ENCODE results near the gene PDCD1. TPM values are rescaled to one million over a fixed set of nuclear protein-coding genes. Genes with fewer than 3 reads are reported as not detected.
A peak's percentile ranks its signal among the peaks of the same experiment; 100 is the strongest.

PDCD1 gene
- polyA plus RNA-seq, 1 donor = 0.31 TPM

DNA sequence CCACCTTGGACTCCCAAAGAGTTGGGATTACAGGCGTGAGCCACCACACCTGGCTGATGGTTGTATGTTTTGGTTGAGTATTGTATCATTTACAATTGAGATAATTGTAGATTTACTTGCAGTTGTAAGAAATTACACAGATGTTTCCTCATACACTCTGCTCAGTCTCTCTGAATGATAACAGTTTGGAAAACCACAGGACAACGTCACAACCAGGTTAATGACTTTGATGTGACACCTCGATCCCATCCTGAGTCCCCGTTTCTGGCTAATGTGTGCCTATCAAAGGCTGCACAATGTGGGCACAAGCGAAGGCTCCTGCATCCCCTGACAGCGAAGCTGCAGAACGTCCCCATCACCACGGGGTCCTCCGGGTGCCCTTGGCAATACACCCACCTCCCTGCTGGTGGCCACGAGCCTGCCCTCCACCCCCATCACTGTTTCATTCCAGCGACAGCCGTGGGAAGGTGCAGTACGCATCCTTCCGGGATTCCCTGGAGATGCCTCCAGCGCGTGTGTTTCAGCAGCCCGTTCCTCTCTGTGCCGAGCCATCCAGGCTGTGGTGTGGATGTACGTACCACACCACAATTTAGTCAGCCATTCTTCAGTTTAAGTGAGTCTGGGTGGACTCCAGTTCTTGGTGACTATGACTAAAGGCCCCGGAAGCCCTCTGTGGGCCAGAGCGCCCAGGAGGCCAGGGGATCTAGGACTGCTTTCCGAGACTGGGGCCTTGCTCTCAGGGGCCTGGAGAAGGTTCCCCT lies 4.3 kb upstream of the PDCD1 start:
- H3K9me3 ChIP-seq (ENCODE audit: control insufficient read depth, low read depth, low read length) = peaks cover 25% of the 10 kb centered on the region
- no peak overlapping the region for H3K4me3 ChIP-seq (ENCODE audit: low read length)
- H3K36me3 ChIP-seq (ENCODE audit: control insufficient read depth, insufficient read depth, low read length) = no peaks in the 10 kb centered on the region
- DNase-seq = no peak
- H3K4me1 ChIP-seq (ENCODE audit: control insufficient read depth, insufficient read depth, low read length) = peaks cover 3% of the 10 kb centered on the region
- 100% methylated on average over 2 of the region's 22 CpGs for WGBS (ENCODE audit: insufficient coverage, low lambda C conversion rate)
- peaks cover 63% of the 10 kb centered on the region for H3K27me3 ChIP-seq (ENCODE audit: control insufficient read depth, insufficient read depth, low read length)
- no peak overlapping the region for H3K27ac ChIP-seq (ENCODE audit: low read length)

DNA sequence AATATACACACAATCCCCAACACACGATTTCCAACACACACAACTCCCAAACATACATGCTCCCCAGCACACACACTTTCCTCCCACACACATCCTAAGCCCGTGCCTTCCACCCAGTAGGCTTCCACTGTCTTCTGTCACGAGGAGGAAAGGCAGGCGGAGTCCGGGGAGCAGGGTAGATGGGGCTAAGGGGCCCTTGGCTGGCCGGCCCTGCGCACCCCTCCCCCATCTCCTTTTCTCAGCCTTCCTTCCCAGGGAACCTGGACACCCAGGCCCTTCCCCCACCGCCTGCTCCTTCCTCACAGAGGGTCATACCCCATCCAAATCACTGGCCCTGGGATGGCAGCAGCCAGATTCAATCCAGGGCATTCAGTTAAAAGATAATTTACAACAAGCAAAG lies 3.4 kb upstream of the PDCD1 start:
- peaks cover 3% of the 10 kb centered on the region for H3K4me1 ChIP-seq (ENCODE audit: control insufficient read depth, insufficient read depth, low read length)
- H3K36me3 ChIP-seq (ENCODE audit: control insufficient read depth, insufficient read depth, low read length) = no peaks in the 10 kb centered on the region
- WGBS (ENCODE audit: insufficient coverage, low lambda C conversion rate) = no CpG with 5 or more reads among the region's 8 CpGs
- H3K9me3 ChIP-seq (ENCODE audit: control insufficient read depth, low read depth, low read length) = peaks cover 25% of the 10 kb centered on the region
- no peak overlapping the region for H3K27ac ChIP-seq (ENCODE audit: low read length)
- no peak overlapping the region for H3K4me3 ChIP-seq (ENCODE audit: low read length)
- DNase-seq = no peak
- peaks cover 58% of the 10 kb centered on the region for H3K27me3 ChIP-seq (ENCODE audit: control insufficient read depth, insufficient read depth, low read length)

DNA sequence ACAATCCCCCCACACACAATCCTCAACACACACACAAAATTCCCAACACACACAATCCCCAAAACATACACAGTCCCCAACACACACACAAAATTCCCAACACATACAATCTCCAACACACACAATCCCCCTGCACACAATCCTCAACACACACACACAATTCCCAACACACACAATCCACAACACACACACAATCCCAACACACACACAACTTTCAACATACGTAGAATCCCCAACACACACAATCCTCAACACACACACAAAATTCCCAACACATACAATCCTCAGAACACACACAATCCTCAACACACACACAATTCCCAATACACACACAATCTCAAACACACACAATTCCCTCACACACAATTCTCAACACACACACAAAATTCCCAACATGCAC lies 2.6 kb upstream of the PDCD1 start:
- no peak for DNase-seq
- Histone ChIP-seq H3K27me3 (ENCODE audit: control insufficient read depth, insufficient read depth, low read length) (peaks cover 50% of the 10 kb centered on the region), H3K4me1 (ENCODE audit: control insufficient read depth, insufficient read depth, low read length) (peaks cover 3% of the 10 kb centered on the region), H3K9me3 (ENCODE audit: control insufficient read depth, low read depth, low read length) (peaks cover 25% of the 10 kb centered on the region), H3K36me3 (ENCODE audit: control insufficient read depth, insufficient read depth, low read length) (no peaks in the 10 kb centered on the region), H3K4me3 (ENCODE audit: low read length) (no peak overlapping the region), H3K27ac (ENCODE audit: low read length) (no peak overlapping the region)
- WGBS (ENCODE audit: insufficient coverage, low lambda C conversion rate) = 100% methylated on average over 1 of the region's 1 CpG

DNA sequence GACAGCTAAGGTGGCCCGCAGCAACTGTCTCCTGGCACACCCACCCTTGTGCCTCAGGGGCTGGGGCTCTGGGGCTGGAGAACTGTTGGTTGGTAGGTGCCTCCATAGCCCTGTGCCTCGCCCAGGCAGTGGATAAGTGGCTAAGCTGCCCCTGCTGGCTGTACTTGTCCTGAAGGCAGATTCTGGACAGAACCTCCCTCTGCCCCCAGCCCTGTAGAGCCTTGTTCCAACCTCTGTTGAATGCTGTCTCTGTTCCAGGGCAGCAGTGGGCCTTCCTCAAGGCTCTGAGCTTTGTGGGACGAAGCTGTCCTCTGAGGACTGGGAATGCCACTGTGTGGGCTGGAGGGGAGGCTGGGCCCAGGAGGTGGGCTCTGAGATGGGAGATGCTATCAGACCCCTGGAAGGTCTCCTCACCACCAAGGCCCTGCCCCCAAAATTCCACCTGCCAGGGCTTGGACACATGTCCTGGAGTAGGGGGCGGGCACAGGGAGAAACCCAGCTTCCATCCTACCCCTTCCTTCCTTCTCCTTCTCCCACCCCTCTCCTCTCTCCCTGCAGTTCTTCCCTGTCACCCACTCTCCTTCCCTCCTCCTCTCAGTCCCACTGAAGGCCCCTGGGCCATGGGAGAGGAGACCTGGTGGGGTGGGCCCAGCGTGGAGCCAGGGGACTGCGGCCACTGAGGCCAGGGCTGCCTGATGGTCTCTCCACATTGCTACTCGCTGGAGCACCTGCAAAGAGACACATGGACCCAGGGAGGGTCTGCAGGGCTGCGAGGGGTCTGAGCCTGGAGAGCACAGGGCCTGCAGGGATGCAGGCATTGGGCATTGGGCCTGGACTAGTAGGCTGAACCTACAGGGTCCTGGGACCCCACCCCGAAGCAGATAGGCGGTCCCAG lies 1.7 kb upstream of the PDCD1 start:
- no peak overlapping the region for H3K4me3 ChIP-seq (ENCODE audit: low read length)
- H3K9me3 ChIP-seq (ENCODE audit: control insufficient read depth, low read depth, low read length) = peaks cover 16% of the 10 kb centered on the region
- no CpG with 5 or more reads among the region's 10 CpGs for WGBS (ENCODE audit: insufficient coverage, low lambda C conversion rate)
- peaks cover 3% of the 10 kb centered on the region for H3K4me1 ChIP-seq (ENCODE audit: control insufficient read depth, insufficient read depth, low read length)
- H3K27me3 ChIP-seq (ENCODE audit: control insufficient read depth, insufficient read depth, low read length) = peaks cover 45% of the 10 kb centered on the region
- no peaks in the 10 kb centered on the region for H3K36me3 ChIP-seq (ENCODE audit: control insufficient read depth, insufficient read depth, low read length)
- H3K27ac ChIP-seq (ENCODE audit: low read length) = no peak overlapping the region
- DNase-seq = no peak

DNA sequence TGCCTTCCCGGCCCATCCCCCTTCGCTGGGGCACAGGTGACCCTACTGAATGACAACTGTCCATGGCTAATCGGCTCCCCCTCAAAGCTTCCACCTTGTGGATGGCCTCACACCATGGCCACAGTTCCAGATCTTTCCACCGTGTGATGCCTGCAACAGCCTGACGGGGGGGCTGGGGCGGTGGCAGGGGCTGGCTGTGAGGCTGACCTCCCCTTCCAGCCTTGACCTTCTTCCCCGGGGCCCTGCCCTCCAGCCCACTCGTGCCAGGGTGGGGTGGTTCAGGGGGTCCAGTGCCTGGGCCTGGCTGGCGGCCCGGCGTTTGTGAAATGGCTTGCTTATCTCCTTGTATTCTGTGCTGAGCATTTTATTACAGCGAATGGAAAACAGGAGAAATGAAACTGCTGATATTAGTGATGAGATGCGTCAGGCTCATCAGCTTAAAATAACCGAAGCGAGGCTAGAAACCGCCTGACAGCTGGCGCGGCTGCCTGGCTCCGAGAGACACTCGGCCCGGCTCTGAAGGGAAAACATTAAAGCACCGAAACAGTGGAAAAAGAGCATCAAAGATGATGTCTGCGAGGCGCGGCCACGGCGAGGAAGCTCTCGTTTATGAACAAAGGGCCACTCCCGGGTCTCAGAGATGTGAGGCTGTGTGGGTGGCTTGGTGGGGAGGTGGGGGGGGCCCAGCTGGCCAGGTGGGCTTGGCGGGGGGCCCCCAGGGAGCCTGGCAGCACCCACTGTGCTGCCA lies 916 bp upstream of the PDCD1 start:
- DNase-seq = peak in 1 of 2 donors; percentile 40
- WGBS (ENCODE audit: insufficient coverage, low lambda C conversion rate) = no CpG with 5 or more reads among the region's 30 CpGs
- H3K4me3 ChIP-seq (ENCODE audit: low read length) = no peak overlapping the region
- peaks cover 3% of the 10 kb centered on the region for H3K4me1 ChIP-seq (ENCODE audit: control insufficient read depth, insufficient read depth, low read length)
- H3K36me3 ChIP-seq (ENCODE audit: control insufficient read depth, insufficient read depth, low read length) = no peaks in the 10 kb centered on the region
- no peak overlapping the region for H3K27ac ChIP-seq (ENCODE audit: low read length)
- peaks cover 42% of the 10 kb centered on the region for H3K27me3 ChIP-seq (ENCODE audit: control insufficient read depth, insufficient read depth, low read length)
- peaks cover 8% of the 10 kb centered on the region for H3K9me3 ChIP-seq (ENCODE audit: control insufficient read depth, low read depth, low read length)

DNA sequence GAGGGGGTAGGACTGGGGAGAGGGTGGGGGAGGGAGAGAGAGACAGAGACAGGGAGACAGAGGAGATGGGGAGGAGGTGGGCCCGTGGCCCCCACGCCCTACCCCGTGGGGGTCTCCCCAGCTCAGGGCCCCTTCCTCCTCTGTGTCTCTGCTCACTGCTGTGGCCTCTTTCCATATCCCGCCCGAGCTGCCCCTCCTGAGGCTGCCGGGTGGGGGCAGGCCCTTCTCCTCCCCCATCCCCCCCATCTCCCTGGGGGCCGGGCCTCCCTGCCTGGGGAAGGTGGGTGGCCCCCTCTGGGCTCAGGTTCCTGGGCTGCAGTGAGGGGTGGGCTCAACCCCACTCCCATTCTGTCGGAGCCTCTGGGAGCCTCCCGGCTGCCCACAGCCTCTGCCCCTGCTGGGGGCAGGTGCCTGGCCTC lies 332 bp upstream of the PDCD1 start:
- H3K4me1 ChIP-seq (ENCODE audit: control insufficient read depth, insufficient read depth, low read length) = peaks cover 3% of the 10 kb centered on the region
- H3K27ac ChIP-seq (ENCODE audit: low read length) = no peak overlapping the region
- WGBS (ENCODE audit: insufficient coverage, low lambda C conversion rate) = no CpG with 5 or more reads among the region's 9 CpGs
- peaks cover 3% of the 10 kb centered on the region for H3K9me3 ChIP-seq (ENCODE audit: control insufficient read depth, low read depth, low read length)
- peaks cover 40% of the 10 kb centered on the region for H3K27me3 ChIP-seq (ENCODE audit: control insufficient read depth, insufficient read depth, low read length)
- DNase-seq = no peak
- H3K36me3 ChIP-seq (ENCODE audit: control insufficient read depth, insufficient read depth, low read length) = no peaks in the 10 kb centered on the region
- H3K4me3 ChIP-seq (ENCODE audit: low read length) = no peak overlapping the region

DNA sequence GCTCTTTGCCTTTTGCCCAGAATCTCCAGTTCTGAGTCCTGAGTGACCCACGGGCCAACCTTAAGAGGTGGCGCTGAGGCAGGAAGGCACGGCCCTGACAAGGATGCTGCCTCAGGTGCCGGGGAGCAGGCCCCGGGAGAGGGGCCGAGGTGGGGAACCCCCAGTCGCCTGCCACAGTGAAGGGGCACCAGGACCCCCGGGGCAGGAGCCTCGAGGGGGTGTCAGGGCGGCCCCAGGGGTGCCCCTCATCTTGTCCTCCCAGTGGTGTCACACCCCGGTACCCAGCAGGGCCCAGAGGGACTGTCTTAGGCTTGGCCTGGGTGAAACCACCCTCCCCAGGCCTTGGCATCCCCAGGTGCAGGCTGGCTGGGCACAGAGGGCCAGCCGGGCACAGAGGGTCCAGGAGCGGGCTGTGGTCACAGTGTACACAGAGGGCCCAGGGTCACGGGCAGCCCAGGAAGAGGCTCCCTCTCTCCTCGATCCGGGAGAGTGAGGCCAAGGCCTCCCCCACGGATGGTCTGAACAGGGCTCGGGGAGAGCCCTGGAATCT lies 1.0 kb downstream of the PDCD1 start:
- DNase-seq = no peak
- Histone ChIP-seq H3K27me3 (ENCODE audit: control insufficient read depth, insufficient read depth, low read length) (peaks cover 29% of the 10 kb centered on the region), H3K9me3 (ENCODE audit: control insufficient read depth, low read depth, low read length) (peaks cover 3% of the 10 kb centered on the region), H3K4me1 (ENCODE audit: control insufficient read depth, insufficient read depth, low read length) (peaks cover 3% of the 10 kb centered on the region), H3K4me3 (ENCODE audit: low read length) (no peak overlapping the region), H3K27ac (ENCODE audit: low read length) (no peak overlapping the region), H3K36me3 (ENCODE audit: control insufficient read depth, insufficient read depth, low read length) (no peaks in the 10 kb centered on the region)
- WGBS (ENCODE audit: insufficient coverage, low lambda C conversion rate) = no CpG with 5 or more reads among the region's 18 CpGs

DNA sequence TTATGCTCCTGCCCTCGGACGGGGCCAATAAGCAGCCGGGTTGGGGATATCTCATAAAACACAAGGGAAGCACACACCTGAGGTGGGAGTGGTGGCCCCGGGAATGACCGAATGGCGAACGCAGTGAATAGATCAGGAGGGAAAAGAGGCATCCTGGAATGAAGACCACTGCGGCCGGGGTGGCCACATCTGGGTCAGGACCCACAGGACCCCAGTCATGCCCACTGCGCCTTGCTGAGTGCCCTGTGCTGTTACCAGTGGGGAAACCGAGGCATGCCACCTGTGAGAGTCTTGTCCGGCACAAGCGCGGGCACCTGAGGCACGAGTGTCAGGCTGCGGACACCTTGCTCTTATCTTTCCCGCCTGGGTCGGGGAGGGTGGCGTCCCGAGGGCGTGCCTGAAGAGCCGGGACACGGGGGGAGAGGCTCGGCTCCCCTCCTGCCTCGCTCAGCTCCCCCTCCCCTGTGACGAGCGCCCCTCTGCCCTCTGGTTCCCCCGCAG lies 1.6 kb downstream of the PDCD1 start:
- WGBS (ENCODE audit: insufficient coverage, low lambda C conversion rate) = no CpG with 5 or more reads among the region's 28 CpGs
- peaks cover 23% of the 10 kb centered on the region for H3K27me3 ChIP-seq (ENCODE audit: control insufficient read depth, insufficient read depth, low read length)
- peaks cover 3% of the 10 kb centered on the region for H3K4me1 ChIP-seq (ENCODE audit: control insufficient read depth, insufficient read depth, low read length)
- H3K9me3 ChIP-seq (ENCODE audit: control insufficient read depth, low read depth, low read length) = peaks cover 3% of the 10 kb centered on the region
- no peak overlapping the region for H3K27ac ChIP-seq (ENCODE audit: low read length)
- no peak overlapping the region for H3K4me3 ChIP-seq (ENCODE audit: low read length)
- H3K36me3 ChIP-seq (ENCODE audit: control insufficient read depth, insufficient read depth, low read length) = no peaks in the 10 kb centered on the region
- no peak for DNase-seq

DNA sequence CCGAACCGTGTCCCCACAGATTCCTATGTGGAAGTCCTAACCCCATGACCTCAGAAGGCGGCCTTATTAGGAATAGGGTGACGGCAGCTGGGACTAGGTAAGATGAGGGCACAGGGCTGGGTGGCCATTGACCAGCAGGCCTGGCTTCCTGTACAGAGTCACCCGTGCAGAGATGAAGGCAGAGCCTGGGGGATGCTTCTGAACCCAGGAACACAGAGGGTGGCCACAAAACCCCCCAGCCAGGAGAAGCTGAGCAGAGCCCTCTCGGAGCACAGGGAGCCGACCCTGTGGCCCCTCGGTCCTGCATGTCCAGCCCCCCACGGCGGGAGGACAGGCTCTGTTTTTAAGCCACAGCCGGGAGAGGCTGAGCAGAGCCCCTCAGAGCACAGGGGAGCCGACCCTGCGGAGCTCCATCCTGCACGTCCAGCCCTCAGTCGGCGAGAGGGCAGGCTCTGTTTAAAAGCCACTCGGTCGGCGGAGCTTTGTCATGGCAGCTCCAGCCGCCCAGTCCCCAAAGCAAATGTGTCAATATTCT lies 2.7 kb downstream of the PDCD1 start:
- peaks cover 3% of the 10 kb centered on the region for H3K9me3 ChIP-seq (ENCODE audit: control insufficient read depth, low read depth, low read length)
- peaks cover 3% of the 10 kb centered on the region for H3K4me1 ChIP-seq (ENCODE audit: control insufficient read depth, insufficient read depth, low read length)
- H3K4me3 ChIP-seq (ENCODE audit: low read length) = no peak overlapping the region
- H3K27ac ChIP-seq (ENCODE audit: low read length) = no peak overlapping the region
- DNase-seq = no peak
- no peaks in the 10 kb centered on the region for H3K36me3 ChIP-seq (ENCODE audit: control insufficient read depth, insufficient read depth, low read length)
- WGBS (ENCODE audit: insufficient coverage, low lambda C conversion rate) = 100% methylated on average over 1 of the region's 20 CpGs
- H3K27me3 ChIP-seq (ENCODE audit: control insufficient read depth, insufficient read depth, low read length) = peaks cover 19% of the 10 kb centered on the region

All from large intestine (tissue), 3 donors.